Measurements from ENCODE around the gene NTN3. TPM values are rescaled to one million over a fixed set of nuclear protein-coding genes. Genes with fewer than 3 reads are reported as not detected.
A peak's percentile ranks its signal among the peaks of the same experiment; 100 is the strongest.

The NTN3 gene
- total RNA-seq, 1 experiment from 2014 or later = 0.39 TPM

- no peak for DNase-seq
- H3K4me3 ChIP-seq (ENCODE audit: low read depth, low read length) = peak overlapping the region; percentile 70
- no peaks in the 10 kb centered on the region for H3K27me3 ChIP-seq (replicated peaks; ENCODE audit: control insufficient read depth, insufficient read depth, low read length)
- ChIA-PET CTCF (interaction anchor here (0.6 to 1.3 kb wide), 3 partner anchors 11 to 73 kb away, joined by 3 to 4 read pairs (median 4); no protein-coding TSS in a partner anchor), POLR2A (interaction anchor here (0.6 kb wide), 1 partner anchor 1668 kb away, joined by 5 read pairs; no protein-coding TSS in a partner anchor)
- peak overlapping the region; percentile 90 for H3K4me3 Mint-ChIP-seq (ENCODE audit: unreplicated experiment)
- peaks cover 15% of the 10 kb centered on the region for H3K4me1 ChIP-seq
- peaks cover 47% of the 10 kb centered on the region for H3K36me3 Mint-ChIP-seq (ENCODE audit: insufficient read depth, unreplicated experiment)
- H3K27me3 Mint-ChIP-seq (ENCODE audit: insufficient read depth, unreplicated experiment) = no peaks in the 10 kb centered on the region
- no peaks in the 10 kb centered on the region for H3K9me3 Mint-ChIP-seq (ENCODE audit: unreplicated experiment)
- no TSS peak for BruUV-seq (replicated peaks)
- H3K4me1 Mint-ChIP-seq (ENCODE audit: low read depth, unreplicated experiment) = peaks cover 21% of the 10 kb centered on the region
- H3K36me3 ChIP-seq (ENCODE audit: control insufficient read depth, insufficient read depth, low read length) = no peaks in the 10 kb centered on the region; the same call in 1 of the 2 replicates
- peak overlapping the region; percentile 92 for H3K27ac Mint-ChIP-seq (ENCODE audit: unreplicated experiment)
- intact Hi-C loops (cut with micrococcal nuclease; ENCODE audit: unreplicated experiment) = loop anchor here (2.0 to 10.0 kb wide), 2 partner anchors 88 to 164 kb away; partner anchors contain the start of genes ABCA3 and RNPS1
- no peaks in the 10 kb centered on the region for H3K9me3 ChIP-seq
- no peak for TF ChIP-seq CTCF (IDR thresholded peaks at IDR 0.05; ENCODE audit: insufficient read depth in 1 of 2, low read depth in 1 of 2, low read length in 1 of 2, severe bottlenecking in 1 of 2, unreplicated experiment in 1 of 2)
Observed at GRCh38 chr16:2428784-2429033, 42.4 kb upstream of the NTN3 start.

- peak within 1 kb of the TSS; percentile 92 for H3K27ac Mint-ChIP-seq (ENCODE audit: unreplicated experiment)
- no peaks in the 10 kb centered on the region for H3K9me3 Mint-ChIP-seq (ENCODE audit: unreplicated experiment)
- DNase-seq = peak; percentile 97 to 98
- peaks cover 21% of the 10 kb centered on the region for H3K4me1 Mint-ChIP-seq (ENCODE audit: low read depth, unreplicated experiment)
- ChIA-PET POLR2A (interaction anchor here (0.6 kb wide), 2 partner anchors 47 to 57 kb away, joined by 3 to 4 read pairs; no protein-coding TSS in a partner anchor), CTCF (interaction anchor here (0.6 to 1.0 kb wide), 5 partner anchors 11 to 394 kb away, joined by 3 to 4 read pairs (median 4); partner anchors contain the start of gene PGP)
- peak within 1 kb of the TSS; percentile 90 for H3K4me3 Mint-ChIP-seq (ENCODE audit: unreplicated experiment)
- Histone ChIP-seq H3K4me1 (peaks cover 15% of the 10 kb centered on the region), H3K36me3 (ENCODE audit: control insufficient read depth, insufficient read depth, low read length) (no peaks in the 10 kb centered on the region; the same call in 1 of the 2 replicates), H3K27me3 (replicated peaks; ENCODE audit: control insufficient read depth, insufficient read depth, low read length) (no peaks in the 10 kb centered on the region), H3K9me3 (no peaks in the 10 kb centered on the region), H3K4me3 (ENCODE audit: low read depth, low read length) (peak within 1 kb of the TSS; percentile 90)
- no peaks in the 10 kb centered on the region for H3K27me3 Mint-ChIP-seq (ENCODE audit: insufficient read depth, unreplicated experiment)
- no peak for TF ChIP-seq CTCF (IDR thresholded peaks at IDR 0.05; ENCODE audit: insufficient read depth in 1 of 2, low read depth in 1 of 2, low read length in 1 of 2, severe bottlenecking in 1 of 2, unreplicated experiment in 1 of 2)
- intact Hi-C loops (cut with micrococcal nuclease; ENCODE audit: unreplicated experiment) = loop anchor here (2.0 to 10.0 kb wide), 2 partner anchors 88 to 164 kb away; partner anchors contain the start of genes ABCA3 and RNPS1
- peaks cover 51% of the 10 kb centered on the region for H3K36me3 Mint-ChIP-seq (ENCODE audit: insufficient read depth, unreplicated experiment)
- BruUV-seq (replicated peaks) = no TSS peak
Observed at GRCh38 chr16:2429034-2429770, 41.9 kb upstream of the NTN3 start, which contains the start of gene CCNF. TSS of gene CCNF (plus strand) at chr16:2429447. CDS start at chr16:2429482, 35 bp downstream.

- Histone ChIP-seq H3K4me3 (ENCODE audit: low read depth, low read length) (peak overlapping the region; percentile 90), H3K36me3 (ENCODE audit: control insufficient read depth, insufficient read depth, low read length) (no peaks in the 10 kb centered on the region; the same call in 1 of the 2 replicates), H3K4me1 (peaks cover 15% of the 10 kb centered on the region), H3K9me3 (no peaks in the 10 kb centered on the region), H3K27me3 (replicated peaks; ENCODE audit: control insufficient read depth, insufficient read depth, low read length) (no peaks in the 10 kb centered on the region)
- ChIA-PET CTCF (interaction anchor here (0.9 kb wide), 2 partner anchors 30 to 215 kb away, joined by 4 read pairs; partner anchors contain the start of gene PGP), POLR2A (interaction anchor here (0.6 to 0.8 kb wide), 2 partner anchors 48 to 90 kb away, joined by 3 read pairs; partner anchors contain the start of gene AMDHD2)
- DNase-seq = peak in 1 of 2 experiments; percentile 32
- Mint-ChIP-seq H3K27me3 (ENCODE audit: insufficient read depth, unreplicated experiment) (no peaks in the 10 kb centered on the region), H3K9me3 (ENCODE audit: unreplicated experiment) (no peaks in the 10 kb centered on the region), H3K27ac (ENCODE audit: unreplicated experiment) (peak overlapping the region; percentile 70), H3K4me3 (ENCODE audit: unreplicated experiment) (peak overlapping the region; percentile 90), H3K4me1 (ENCODE audit: low read depth, unreplicated experiment) (peaks cover 21% of the 10 kb centered on the region), H3K36me3 (ENCODE audit: insufficient read depth, unreplicated experiment) (peaks cover 57% of the 10 kb centered on the region)
- intact Hi-C loops (cut with micrococcal nuclease; ENCODE audit: unreplicated experiment) = loop anchor here (2.0 to 10.0 kb wide), 3 partner anchors 75 to 165 kb away; partner anchors contain the start of genes ABCA3 and RNPS1
- no peak for TF ChIP-seq CTCF (IDR thresholded peaks at IDR 0.05; ENCODE audit: insufficient read depth in 1 of 2, low read depth in 1 of 2, low read length in 1 of 2, severe bottlenecking in 1 of 2, unreplicated experiment in 1 of 2)
- BruUV-seq (replicated peaks) = TSS peak; percentile 34
Observed at GRCh38 chr16:2429771-2430663, 41.1 kb upstream of the NTN3 start.

Measured in Caco-2 (cell line).